MCF 10A (cell line): Measurements from ENCODE around the gene OR9Q1. TPM values are rescaled to one million over a fixed set of nuclear protein-coding genes. Genes with fewer than 3 reads are reported as not detected.
A peak's percentile ranks its signal among the peaks of the same experiment; 100 is the strongest.

Source experiments
- BruUV-seq: library from RNA; stranded (reverse); fragments of 400-500 nt; replicated peaks from 2 replicates; lab custom pipeline; 2021; lab: Mats Ljungman, UMichigan
- CTCF ChIA-PET: fragments of 300-600 bp; sonication (Branson Sonifier 250); formaldehyde crosslinking; extraction: SDS; loops from one replicate; lab custom pipeline; 2021; ENCODE audit warnings: antibody characterized with exemption, inconsistent platforms; lab: Yijun Ruan, JAX
- POLR2A ChIA-PET: fragments of 300-600, 350-650 bp; sonication (Branson Sonifier 250); formaldehyde crosslinking; extraction: SDS; loops from one replicate; lab custom pipeline; 2020; ENCODE audit warnings: antibody characterized with exemption, inconsistent platforms; lab: Yijun Ruan, JAX
- DNase-seq: peaks from one replicate; pipeline ENCODE4 v3.0.0-alpha.2; 2018; ENCODE audit not compliant: unreplicated experiment
- H3K27ac Mint-ChIP-seq: one replicate; pipeline ENCODE4 v1.8.0; 2022; ENCODE audit warnings: mild to moderate bottlenecking, low read depth, mixed read lengths; ENCODE audit not compliant: unreplicated experiment
- H3K27me3 Mint-ChIP-seq: one replicate; pipeline ENCODE4 v1.8.0; 2022; ENCODE audit warnings: mixed read lengths; ENCODE audit not compliant: insufficient read depth, unreplicated experiment
- H3K36me3 Mint-ChIP-seq: one replicate; pipeline ENCODE4 v1.8.0; 2022; ENCODE audit warnings: mild to moderate bottlenecking, moderate library complexity, mixed read lengths; ENCODE audit not compliant: insufficient read depth, unreplicated experiment
- H3K4me1 Mint-ChIP-seq: one replicate; pipeline ENCODE4 v1.8.0; 2022; ENCODE audit warnings: mixed read lengths; ENCODE audit not compliant: insufficient read depth, unreplicated experiment
- H3K4me3 Mint-ChIP-seq: one replicate; pipeline ENCODE4 v1.8.0; 2022; ENCODE audit warnings: mild to moderate bottlenecking, moderate library complexity, mixed read lengths; ENCODE audit not compliant: unreplicated experiment
- H3K9me3 Mint-ChIP-seq: one replicate; pipeline ENCODE4 v1.8.0; 2022; ENCODE audit warnings: mixed read lengths; ENCODE audit not compliant: unreplicated experiment
- CTCF ChIP-seq: fragments of 200-600 bp; IDR thresholded peaks from one replicate; pipeline ENCODE4 v1.8.0; 2022; ENCODE audit warnings: antibody characterized with exemption, mild to moderate bottlenecking; ENCODE audit not compliant: unreplicated experiment
- intact Hi-C: fragments of 100-400 bp; cut with micrococcal nuclease; formaldehyde crosslinking; loops from 2 replicates; pipeline ENCODE4 v1.14.1; 2022
- total RNA-seq: library from RNA; stranded (reverse); gene quantifications from 2 replicates; pipeline ENCODE4 v1.2.3, GENCODE V29; 2022

OR9Q1 gene
- total RNA-seq, 1 experiment from 2014 or later, result not detected

GRCh38 chr11:58164389-58164788 lies 140.7 kb downstream of the OR9Q1 start:
- Mint-ChIP-seq H3K27me3 (no peaks in the 10 kb centered on the region), H3K4me1 (no peaks in the 10 kb centered on the region), H3K4me3 (no peak overlapping the region), H3K9me3 (no peaks in the 10 kb centered on the region), H3K36me3 (no peaks in the 10 kb centered on the region), H3K27ac (no peak overlapping the region)
- POLR2A ChIA-PET, result interaction anchor here (0.5 kb wide), 1 partner anchor 228 kb away, joined by 3 read pairs; no protein-coding TSS in a partner anchor
- no peak for TF ChIP-seq CTCF
- CTCF ChIA-PET, result no interaction called here
- BruUV-seq, result no TSS peak
- no peak for DNase-seq
- intact Hi-C loops, result no loop called here

DNA sequence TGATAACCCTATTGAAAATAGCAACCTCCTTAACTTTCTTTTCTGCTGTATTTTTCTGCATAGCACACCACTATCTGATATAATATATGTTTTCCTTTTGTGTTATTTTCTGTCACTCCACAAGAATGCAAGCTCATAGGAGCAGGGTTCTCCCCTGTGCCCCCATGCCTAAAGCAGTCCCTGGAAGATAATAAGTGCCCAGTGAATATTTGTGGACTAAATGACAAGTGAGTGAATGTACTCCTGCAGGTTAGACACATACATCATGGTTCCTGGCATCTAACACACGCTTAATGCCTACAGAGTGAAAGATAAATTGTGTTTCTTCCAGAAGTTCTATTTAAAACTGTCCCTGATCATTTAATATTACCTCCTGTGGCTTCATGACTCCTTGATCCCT lies 141.3 kb downstream of the OR9Q1 start:
- Mint-ChIP-seq H3K27me3 (no peaks in the 10 kb centered on the region), H3K9me3 (no peaks in the 10 kb centered on the region), H3K27ac (no peak overlapping the region), H3K4me3 (no peak overlapping the region), H3K36me3 (no peaks in the 10 kb centered on the region), H3K4me1 (no peaks in the 10 kb centered on the region)
- ChIA-PET CTCF (no interaction called here), POLR2A (no interaction called here)
- intact Hi-C loops, result no loop called here
- no peak for TF ChIP-seq CTCF
- DNase-seq, result no peak
- no TSS peak for BruUV-seq

- no peak overlapping the region for H3K4me3 Mint-ChIP-seq
- intact Hi-C loops, result no loop called here
- BruUV-seq, result no TSS peak
- ChIA-PET POLR2A (no interaction called here), CTCF (no interaction called here)
- DNase-seq, result peak; percentile 30
- H3K36me3 Mint-ChIP-seq, result no peaks in the 10 kb centered on the region
- no peak for TF ChIP-seq CTCF
- no peaks in the 10 kb centered on the region for H3K27me3 Mint-ChIP-seq
- no peaks in the 10 kb centered on the region for H3K4me1 Mint-ChIP-seq
- H3K9me3 Mint-ChIP-seq, result no peaks in the 10 kb centered on the region
- H3K27ac Mint-ChIP-seq, result no peak overlapping the region
These were observed 141.9 kb downstream of the OR9Q1 start for GRCh38 chr11:58165504-58166106.

DNA sequence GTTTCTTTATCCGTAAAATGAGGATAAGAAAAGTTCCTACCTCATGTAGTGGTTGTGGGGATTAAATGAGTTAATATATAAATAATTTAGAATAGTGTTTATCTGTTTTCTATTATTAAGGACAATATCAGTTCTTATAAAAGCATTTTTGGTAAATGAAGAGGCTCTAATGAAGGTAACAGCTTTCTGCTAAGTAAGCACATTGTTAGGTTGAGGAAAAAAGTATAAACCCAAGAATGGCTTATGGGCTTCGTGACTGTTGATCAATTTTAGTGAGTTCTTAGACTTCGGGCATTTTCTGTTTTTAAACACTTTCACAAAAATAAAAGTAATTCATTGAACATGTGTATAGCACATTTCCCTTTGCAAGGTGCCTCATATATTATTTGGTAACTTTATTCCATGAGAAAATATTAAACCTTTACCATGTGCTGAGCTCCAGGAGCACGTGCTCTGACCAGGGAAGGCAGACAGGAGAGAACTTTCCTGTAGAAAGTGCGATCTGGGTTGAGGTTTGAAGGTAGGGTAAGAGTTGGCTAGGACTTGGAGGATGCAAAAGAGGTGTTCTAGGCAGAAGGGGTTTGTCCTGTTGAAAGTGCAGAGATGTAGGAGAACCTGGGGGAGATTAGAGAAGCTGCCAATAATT lies 153.9 kb downstream of the OR9Q1 start:
- CTCF ChIA-PET, result interaction anchor here (1.2 kb wide), 1 partner anchor 108 kb away, joined by 4 read pairs; no protein-coding TSS in a partner anchor
- no peaks in the 10 kb centered on the region for H3K36me3 Mint-ChIP-seq
- H3K4me3 Mint-ChIP-seq, result no peak overlapping the region
- intact Hi-C loops, result no loop called here
- H3K9me3 Mint-ChIP-seq, result peaks cover 6% of the 10 kb centered on the region
- TF ChIP-seq CTCF, result no peak
- H3K4me1 Mint-ChIP-seq, result no peaks in the 10 kb centered on the region
- no peaks in the 10 kb centered on the region for H3K27me3 Mint-ChIP-seq
- BruUV-seq, result no TSS peak
- POLR2A ChIA-PET, result no interaction called here
- no peak overlapping the region for H3K27ac Mint-ChIP-seq
- no peak for DNase-seq
